SK-N-MC (cell line): ENCODE results near the gene TOM1L2.

ENCODE experiments used
- EZH2 ChIP-seq: fragments of 200-600 bp; sonication (generic); IDR thresholded peaks from one replicate; pipeline ENCODE4 v1.6.1; 2017; ENCODE audit warnings: antibody characterized with exemption
- POLR2AphosphoS5 ChIP-seq: IDR thresholded peaks from 2 replicates; pipeline ENCODE4 v1.6.1; 2012; ENCODE audit warnings: mild to moderate bottlenecking, low read depth, low read length, borderline replicate concordance

GRCh38 chr17:17837380-17837821 is 134.8 kb downstream of the TOM1L2 start:
- TF ChIP-seq EZH2 (no peak), POLR2AphosphoS5 (no peak)
